HL-60/S4 treated with phorbol 12-myristate 13-acetate at 8.2 ng/mL for 4 days and 3 days (cell line): ENCODE results near the gene SPEN.
"Not testable (repeated sequence)": the region's sequence is repeated elsewhere in the genome, so short reads cannot be mapped to it uniquely, and the experiment has no call there.

Experiments
- in situ Hi-C: fragments of 300-500 bp; cut with MboI; formaldehyde crosslinking; loops from 2 replicates; pipeline ENCODE4 v1.15.0; 2022; ENCODE audit warnings: low sequenced_read_pairs

Gene SPEN

GRCh38 chr1:15833842-15834405 is 13.6 kb upstream of the SPEN start:
- in situ Hi-C loops = no loop called here

GRCh38 chr1:15834406-15835204 is 12.9 kb upstream of the SPEN start:
- in situ Hi-C loops = no loop called here

GRCh38 chr1:15835205-15835740 is 12.2 kb upstream of the SPEN start:
- in situ Hi-C loops = no loop called here

- in situ Hi-C loops = no loop called here
Measured at GRCh38 chr1:15835741-15836510, 11.6 kb upstream of the SPEN start.

- in situ Hi-C loops = not testable (repeated sequence)
Measured at GRCh38 chr1:15836511-15836771, 11.1 kb upstream of the SPEN start.

GRCh38 chr1:15836772-15837669 is 10.5 kb upstream of the SPEN start:
- in situ Hi-C loops = no loop called here

- in situ Hi-C loops = no loop called here
Measured at GRCh38 chr1:15837931-15838330, 9.6 kb upstream of the SPEN start.

GRCh38 chr1:15838721-15839120 is 8.8 kb upstream of the SPEN start:
- in situ Hi-C loops = no loop called here

GRCh38 chr1:15843826-15844572 is 3.5 kb upstream of the SPEN start:
- in situ Hi-C loops = no loop called here

GRCh38 chr1:15846056-15846455 is 1.5 kb upstream of the SPEN start:
- in situ Hi-C loops = not testable (repeated sequence)

- in situ Hi-C loops = no loop called here
Measured at GRCh38 chr1:15847893-15848142, 311 bp downstream of the SPEN start.

GRCh38 chr1:15848143-15848928 is 829 bp downstream of the SPEN start:
- in situ Hi-C loops = no loop called here

- in situ Hi-C loops = no loop called here
Measured at GRCh38 chr1:15848929-15849774, 1.6 kb downstream of the SPEN start.

- in situ Hi-C loops = no loop called here
Measured at GRCh38 chr1:15849775-15850324, 2.3 kb downstream of the SPEN start.

- in situ Hi-C loops = no loop called here
Measured at GRCh38 chr1:15850471-15851001, 3.0 kb downstream of the SPEN start.

- in situ Hi-C loops = no loop called here
Measured at GRCh38 chr1:15851210-15852035, 3.9 kb downstream of the SPEN start.

- in situ Hi-C loops = no loop called here
Measured at GRCh38 chr1:15852036-15852827, 4.7 kb downstream of the SPEN start.
